G401 (cell line): ENCODE results near the gene LARP6. TPM values are rescaled to one million over a fixed set of nuclear protein-coding genes. Genes with fewer than 3 reads are reported as not detected.

ENCODE experiments used
- total RNA-seq: library from RNA; depleted of rRNA; stranded (reverse); fragments of >200 nt; shearing (Covaris generic); gene quantifications from 2 replicates; pipeline ENCODE4 v1.2.3, GENCODE V29; 2014; rRNA removed

LARP6 gene
- total RNA-seq, 1 experiment from 2014 or later = 84.9 TPM

Other genes with a start within 250 kb of the LARP6 start
- 32.3 and 82.5 TPM in 2 replicates for gene UACA, start 90.6 kb downstream of the LARP6 start, total RNA-seq
- gene THAP10, start 38.3 kb upstream of the LARP6 start, total RNA-seq = 6.8 and 7.8 TPM in 2 replicates
- 9.3 and 15.3 TPM in 2 replicates for gene LRRC49, start 38.7 kb upstream of the LARP6 start, total RNA-seq